OCI-LY7 (cell line): ENCODE data around the gene TMEM53. TPM values are rescaled to one million over a fixed set of nuclear protein-coding genes. Genes with fewer than 3 reads are reported as not detected.

Experiments used
- BruUV-seq: library from RNA; stranded (reverse); fragments of 400-500 nt; replicated peaks from 2 replicates; lab custom pipeline; 2021; lab: Mats Ljungman, UMichigan
- CTCF ChIA-PET: fragments of 300-600 bp; sonication (Branson Sonifier 250); formaldehyde crosslinking; loops from one replicate; lab custom pipeline; 2022; ENCODE audit warnings: antibody characterized with exemption; ENCODE audit not compliant: unreplicated experiment; lab: Charles Lee
- POLR2A ChIA-PET: fragments of 300-600 bp; sonication (Branson Sonifier 250); formaldehyde crosslinking; loops from one replicate; lab custom pipeline; 2022; ENCODE audit warnings: antibody characterized with exemption; lab: Charles Lee
- DNase-seq: peaks from one replicate; pipeline ENCODE4 v3.0.0-alpha.2; 2015; ENCODE audit warnings: low spot score
- H2AFZ ChIP-seq: fragments of 200-600 bp; sonication (generic), shearing (Covaris generic); 2 replicates; pipeline ENCODE4 v1.6.1; 2014; ENCODE audit warnings: mild to moderate bottlenecking, antibody characterized with exemption, low read length, moderate library complexity
- H3K27ac ChIP-seq: fragments of 200-600 bp; sonication (generic); 2 replicates; pipeline ENCODE4 v1.5.1; 2014; ENCODE audit warnings: mixed run types, low read depth, mild to moderate bottlenecking, moderate library complexity, low read length, inconsistent platforms; ENCODE audit not compliant: poor library complexity, severe bottlenecking
- H3K36me3 ChIP-seq: fragments of 200-600 bp; sonication (generic); 2 replicates; pipeline ENCODE4 v1.6.1; 2014; ENCODE audit warnings: mild to moderate bottlenecking, antibody characterized with exemption, low read length, moderate library complexity, mixed read lengths; ENCODE audit not compliant: insufficient read depth
- H3K4me1 ChIP-seq: fragments of 200-600 bp; sonication (generic); 2 replicates; pipeline ENCODE4 v1.5.1; 2014; ENCODE audit warnings: mild to moderate bottlenecking, low read length; ENCODE audit not compliant: insufficient read depth, poor library complexity, severe bottlenecking
- H3K4me2 ChIP-seq: fragments of 200-600 bp; sonication (generic); 2 replicates; pipeline ENCODE4 v1.6.1; 2014; ENCODE audit warnings: mild to moderate bottlenecking, low read length
- H3K4me3 ChIP-seq: fragments of 200-600 bp; sonication (generic); 2 replicates; pipeline ENCODE4 v1.5.1; 2014; ENCODE audit warnings: mild to moderate bottlenecking, low read depth, low read length; ENCODE audit not compliant: poor library complexity, severe bottlenecking
- H3K79me2 ChIP-seq: fragments of 200-600 bp; sonication (generic); 2 replicates; pipeline ENCODE4 v1.6.1; 2016; ENCODE audit warnings: low read depth, mild to moderate bottlenecking, low read length, moderate library complexity, mixed read lengths; ENCODE audit not compliant: insufficient read depth
- H3K9me2 ChIP-seq: fragments of 200-600 bp; sonication (generic); 2 replicates; pipeline ENCODE4 v1.6.1; 2016; ENCODE audit warnings: mild to moderate bottlenecking, low read length, mixed read lengths; ENCODE audit not compliant: insufficient read depth
- H3K9me3 ChIP-seq: fragments of 200-600 bp; sonication (generic); 2 replicates; pipeline ENCODE4 v1.6.1; 2014; ENCODE audit warnings: mild to moderate bottlenecking, mixed run types, low read length, mixed read lengths
- H4K20me1 ChIP-seq: fragments of 200-600 bp; sonication (generic); 2 replicates; pipeline ENCODE4 v1.6.1; 2014; ENCODE audit warnings: mild to moderate bottlenecking, antibody characterized with exemption, low read length, moderate library complexity, mixed read lengths; ENCODE audit not compliant: insufficient read depth
- CTCF ChIP-seq: fragments of 200-600 bp; sonication (generic); conservative IDR thresholded peaks from 2 replicates; pipeline ENCODE4 v1.5.1; 2014; ENCODE audit warnings: mild to moderate bottlenecking, antibody characterized with exemption, low read length, moderate library complexity, mixed read lengths
- EZH2phosphoT487 ChIP-seq: fragments of 200-600 bp; sonication (generic); IDR thresholded peaks from 2 replicates; pipeline ENCODE4 v1.6.1; 2018; ENCODE audit warnings: low read depth, borderline replicate concordance, mild to moderate bottlenecking, mixed run types, antibody characterized with exemption, low read length, moderate library complexity, mixed read lengths
- intact Hi-C: fragments of 100-400 bp; cut with micrococcal nuclease; formaldehyde crosslinking; loops from one replicate; pipeline ENCODE4 v1.10.0; 2022; ENCODE audit not compliant: unreplicated experiment
- total RNA-seq, 2 experiments: library from RNA; depleted of rRNA in 1 of 2; stranded (reverse); fragments of >200 nt in 1 of 2; shearing (Covaris generic) in 1 of 2; gene quantifications; 2 replicates each; pipeline ENCODE4 v1.2.3, GENCODE V29; 2014 to 2022

TMEM53 gene
- total RNA-seq, 2 experiments from 2014 or later: 6.6 to 8.1 TPM

GRCh38 chr1:44681905-44682882 is 7.9 kb upstream of the TMEM53 start:
- no peak for DNase-seq
- intact Hi-C loops: no loop called here
- H3K4me1 ChIP-seq: peaks cover 23% of the 10 kb centered on the region
- ChIA-PET POLR2A (interaction anchor here (0.6 to 1.5 kb wide), 2 partner anchors 32 to 129 kb away, joined by 3 to 5 read pairs; no protein-coding TSS in a partner anchor), CTCF (interaction anchor here (0.6 kb wide), 1 partner anchor 292 kb away, joined by 3 read pairs; no protein-coding TSS in a partner anchor)
- H3K36me3 ChIP-seq: no peaks in the 10 kb centered on the region
- H3K9me3 ChIP-seq: no peaks in the 10 kb centered on the region
- H3K9me2 ChIP-seq: no peaks in the 10 kb centered on the region
- H4K20me1 ChIP-seq: no peaks in the 10 kb centered on the region
- BruUV-seq: no TSS peak
- H3K27ac ChIP-seq: no peak overlapping the region
- H3K79me2 ChIP-seq: no peaks in the 10 kb centered on the region
- H3K4me2 ChIP-seq: no peak overlapping the region
- H3K4me3 ChIP-seq: no peak overlapping the region
- no peak overlapping the region for H2AFZ ChIP-seq
- TF ChIP-seq EZH2phosphoT487: no peak
- no peak for TF ChIP-seq CTCF

- Histone ChIP-seq H3K9me3 (no peaks in the 10 kb centered on the region), H3K4me3 (no peak overlapping the region), H3K36me3 (no peaks in the 10 kb centered on the region), H3K79me2 (no peaks in the 10 kb centered on the region), H3K9me2 (no peaks in the 10 kb centered on the region), H2AFZ (no peak overlapping the region), H3K27ac (no peak overlapping the region), H3K4me1 (peaks cover 38% of the 10 kb centered on the region), H4K20me1 (no peaks in the 10 kb centered on the region), H3K4me2 (no peak overlapping the region)
- CTCF ChIA-PET: no interaction called here
- no peak for DNase-seq
- no TSS peak for BruUV-seq
- POLR2A ChIA-PET: interaction anchor here (0.7 to 0.9 kb wide), 2 partner anchors 12 to 35 kb away, joined by 3 read pairs; no protein-coding TSS in a partner anchor
- no peak for TF ChIP-seq CTCF
- TF ChIP-seq EZH2phosphoT487: no peak
- intact Hi-C loops: no loop called here
These were observed 5.2 kb upstream of the TMEM53 start for GRCh38 chr1:44679468-44679867.
